HG03095 (cell line): ENCODE measurements around the gene MAGI1.

Experiments used
- ATAC-seq: cut with Tn5 transposase; IDR thresholded peaks from one replicate; pipeline ENCODE4 v1.9.1; 2021; ENCODE audit warnings: moderate library complexity; ENCODE audit not compliant: unreplicated experiment

MAGI1 gene

DNA sequence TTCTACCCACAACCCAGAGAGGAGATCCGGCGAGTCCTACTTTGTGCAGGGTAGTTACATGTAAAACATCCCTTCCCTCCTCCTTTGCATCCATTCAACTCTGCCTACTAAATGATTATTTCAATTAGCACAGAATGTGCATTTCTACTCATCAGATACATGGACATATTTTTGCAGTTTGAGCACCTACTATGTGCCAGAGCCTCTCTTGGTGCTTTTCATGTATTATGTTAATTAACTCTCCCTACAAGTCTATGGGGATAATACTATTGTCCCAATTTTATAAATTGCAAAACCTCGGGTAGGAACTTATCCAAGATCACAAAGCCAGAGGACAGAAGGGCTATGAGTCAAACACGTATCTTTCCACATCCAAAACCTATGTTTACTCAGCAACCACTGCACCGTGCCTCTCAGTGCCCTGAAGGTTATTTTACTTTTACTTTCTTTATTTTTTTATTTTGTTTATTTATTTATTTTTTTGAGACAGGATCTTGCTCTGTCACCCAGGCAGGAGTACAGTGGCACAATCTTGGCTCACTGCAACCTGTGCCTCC lies 432.8 kb downstream of the MAGI1 start:
- no peak for ATAC-seq

DNA sequence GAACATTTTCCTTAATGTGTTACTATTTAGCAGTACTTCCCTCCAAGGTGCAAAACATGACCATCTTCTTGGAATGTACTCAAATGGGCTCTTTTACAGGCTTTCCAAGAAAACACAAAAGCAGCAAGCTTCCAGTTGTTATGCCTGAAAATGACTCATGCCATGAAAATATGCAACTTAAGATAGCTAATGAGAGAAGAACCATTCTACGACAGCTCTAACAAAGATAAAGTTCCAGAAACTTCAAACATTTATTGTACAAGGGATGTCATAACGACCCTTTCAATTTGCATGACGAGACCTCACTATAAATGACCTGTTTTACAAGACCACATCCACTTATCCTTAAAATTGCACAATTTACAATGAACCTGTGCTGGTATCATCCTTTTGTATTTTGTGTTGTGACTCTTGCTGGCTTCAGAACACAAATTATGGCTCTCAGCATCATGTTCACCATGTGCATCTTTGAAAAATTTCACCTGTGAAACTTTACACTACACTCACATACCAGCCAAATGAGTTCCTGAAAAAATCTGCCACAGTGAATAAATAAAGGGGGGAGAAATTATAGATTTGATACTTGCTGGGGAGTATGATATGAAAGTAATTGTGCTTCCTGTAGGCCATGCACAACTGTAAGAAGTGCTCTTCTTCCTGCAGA lies 433.7 kb downstream of the MAGI1 start:
- no peak for ATAC-seq

DNA sequence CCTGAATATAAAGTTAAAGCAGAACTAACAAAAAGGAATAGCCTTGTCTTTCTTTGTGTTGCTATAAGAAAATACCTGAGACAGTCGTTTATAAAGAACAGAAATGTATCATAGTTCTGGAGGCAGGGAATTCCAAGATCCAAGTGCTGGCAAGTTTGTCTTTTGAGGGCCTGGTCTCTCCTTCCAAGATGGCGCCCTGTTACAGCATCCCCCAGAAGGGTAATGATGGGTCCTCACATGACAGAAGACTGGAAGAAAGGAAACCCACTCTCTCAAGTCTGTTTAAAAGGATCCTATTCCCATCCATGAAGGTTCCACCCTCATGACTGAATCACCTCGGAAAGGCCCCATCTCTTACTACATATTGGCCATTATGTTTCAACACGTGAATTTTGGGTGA lies 435.1 kb downstream of the MAGI1 start:
- ATAC-seq, result no peak

DNA sequence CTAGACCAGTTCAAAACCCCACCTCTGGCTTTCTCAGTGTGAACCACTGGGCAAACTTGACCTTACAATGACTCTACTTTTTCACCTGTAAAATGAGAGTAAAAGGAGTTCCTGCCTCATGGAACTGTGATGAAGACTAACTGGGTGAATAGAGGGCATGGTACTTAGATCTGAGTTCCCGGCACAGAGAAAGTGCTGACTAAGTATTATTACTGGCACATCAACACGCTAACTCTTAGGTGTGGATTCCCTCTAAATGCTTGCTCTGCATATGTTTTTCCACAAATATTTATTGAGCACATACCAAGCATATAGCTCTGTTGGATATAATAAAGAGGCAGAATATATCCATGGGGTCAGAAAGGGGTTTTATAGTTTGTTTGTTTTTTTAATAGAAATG lies 437.8 kb downstream of the MAGI1 start:
- ATAC-seq, result no peak

DNA sequence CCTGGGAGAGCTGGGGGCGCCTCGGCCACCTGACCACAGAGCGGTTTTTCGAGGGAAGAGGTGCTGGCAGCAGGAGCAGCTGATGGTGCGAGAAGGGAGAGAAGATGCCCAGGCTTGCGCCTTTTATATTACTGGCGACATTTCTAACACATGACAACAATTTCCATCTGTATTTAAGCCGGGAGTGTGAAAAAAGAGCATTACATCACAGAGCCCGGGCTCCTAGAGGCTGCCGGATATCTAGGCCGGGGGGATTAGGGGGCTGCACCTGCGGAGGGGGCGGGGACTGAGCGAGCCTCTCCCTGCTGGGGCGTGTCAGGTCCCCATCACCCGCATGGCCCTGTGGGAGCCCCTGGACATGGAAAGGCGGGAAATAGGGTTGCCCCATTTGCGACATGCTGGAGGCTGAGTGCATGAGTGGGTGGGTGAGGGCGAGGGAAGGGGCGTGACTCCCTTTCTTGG lies 440.7 kb downstream of the MAGI1 start:
- ATAC-seq, result no peak

DNA sequence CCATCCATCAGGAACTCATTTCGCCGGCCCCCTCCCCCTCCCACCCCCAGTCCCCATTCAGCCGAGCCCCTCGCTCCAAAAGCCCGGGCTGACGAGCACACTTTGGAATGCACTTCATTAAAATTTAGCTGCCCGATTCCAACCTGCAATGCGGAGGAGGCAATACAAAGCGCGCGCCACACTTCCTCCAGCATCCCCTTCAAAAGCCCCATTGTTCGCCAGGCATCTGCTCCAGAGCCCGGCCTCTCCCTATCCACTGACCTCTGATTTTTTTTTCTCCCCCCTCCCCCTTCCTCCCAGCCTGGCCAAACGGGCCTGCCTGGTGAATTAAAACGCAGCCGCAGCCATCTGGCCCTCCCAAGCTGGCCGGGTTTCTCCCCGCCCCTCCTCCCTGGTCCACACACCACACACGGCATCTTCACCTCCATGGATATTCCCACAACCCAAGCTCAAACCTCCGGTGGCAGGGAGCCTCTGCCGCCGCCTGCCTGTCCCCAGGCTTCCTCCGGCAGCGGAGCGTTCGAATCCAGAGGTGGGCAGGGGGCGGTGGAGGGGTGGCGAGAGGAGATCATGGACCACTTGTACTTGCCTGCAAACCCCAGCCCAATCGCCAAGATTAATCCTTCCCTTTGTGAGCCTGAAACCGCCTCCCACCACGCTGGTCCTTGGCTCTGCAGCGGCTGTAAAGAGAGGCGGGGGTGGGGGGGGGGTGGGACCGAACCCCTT lies 441.3 kb downstream of the MAGI1 start:
- no peak for ATAC-seq

DNA sequence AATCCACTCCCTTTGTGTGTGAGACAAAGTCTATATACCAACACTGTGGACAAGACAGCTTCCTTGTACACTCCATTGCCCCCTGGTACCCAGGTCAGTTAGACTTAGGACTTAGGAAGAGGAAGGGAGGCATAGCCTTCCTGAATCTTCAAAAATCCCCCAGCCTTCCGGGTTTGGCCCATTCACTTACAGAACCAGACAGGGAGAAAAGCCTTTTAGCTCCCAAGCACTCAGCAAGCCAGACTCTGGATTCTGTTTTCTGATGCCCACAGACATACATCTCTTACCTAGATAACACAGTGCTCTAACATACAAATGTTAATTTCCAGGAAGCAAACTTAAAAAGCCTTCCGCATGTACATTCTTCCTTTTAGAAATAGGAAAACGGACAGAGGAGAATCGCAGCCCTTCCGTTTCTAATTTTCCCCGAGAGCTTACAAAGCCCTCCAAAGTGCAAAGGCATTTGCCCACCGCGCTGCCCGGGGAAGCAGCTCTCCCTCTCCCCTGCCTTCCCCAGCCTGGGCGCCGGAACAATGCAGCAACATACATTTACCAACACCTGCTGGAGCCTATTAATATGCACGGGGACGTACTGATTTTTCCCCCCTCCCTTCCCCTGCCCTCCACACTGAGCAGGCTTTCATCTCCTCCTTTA lies 442.0 kb downstream of the MAGI1 start:
- ATAC-seq, result no peak

DNA sequence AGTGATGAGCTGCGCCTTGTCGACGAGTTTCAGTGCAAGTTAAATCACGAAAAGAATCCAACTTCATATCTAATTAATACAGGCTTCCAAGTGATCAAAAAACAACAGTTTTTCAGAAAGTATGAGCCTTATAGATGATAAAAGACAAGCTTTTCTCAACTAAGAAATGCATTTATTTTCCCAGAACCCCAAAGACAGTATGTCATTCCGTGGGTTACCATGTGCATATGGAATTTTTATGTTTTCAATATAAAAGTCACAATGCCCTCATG lies 442.8 kb downstream of the MAGI1 start:
- no peak for ATAC-seq

DNA sequence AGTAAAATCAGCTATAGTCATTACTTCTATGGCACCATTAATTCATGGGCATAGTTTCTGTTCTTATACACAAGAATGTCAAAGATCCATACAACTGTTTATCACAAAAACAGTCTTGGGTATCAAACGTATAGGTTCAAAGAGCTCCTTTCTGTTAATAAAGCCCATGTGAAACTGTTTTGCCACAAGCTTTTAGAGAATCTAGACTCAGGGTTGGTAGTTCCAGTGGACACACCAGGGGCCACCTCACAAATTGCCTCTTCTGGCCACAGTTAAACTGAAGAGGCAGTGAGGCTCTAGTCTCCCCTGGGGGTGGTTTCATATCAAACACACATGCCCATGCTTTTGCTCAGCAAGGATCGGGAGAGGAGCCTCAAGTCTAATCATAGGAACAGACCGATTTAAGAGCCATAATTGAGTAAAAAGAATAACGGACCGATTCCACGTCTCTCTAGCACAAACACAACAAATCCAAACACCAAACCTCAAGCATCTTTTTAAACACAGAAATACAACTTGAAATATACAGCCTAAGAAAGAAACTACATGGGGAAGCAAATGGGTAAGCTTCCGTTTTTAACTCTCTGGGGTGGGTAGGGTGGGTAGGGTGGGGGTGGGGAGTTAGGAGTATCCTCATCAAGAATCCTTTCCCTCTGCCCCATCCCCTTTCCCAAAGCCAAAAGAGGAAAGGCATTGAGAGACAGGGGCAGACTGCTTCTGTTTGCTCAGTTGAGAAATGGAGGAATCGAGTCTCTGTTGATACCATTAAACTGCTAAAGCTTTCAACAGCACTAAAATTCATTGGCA lies 443.3 kb downstream of the MAGI1 start:
- no peak for ATAC-seq

DNA sequence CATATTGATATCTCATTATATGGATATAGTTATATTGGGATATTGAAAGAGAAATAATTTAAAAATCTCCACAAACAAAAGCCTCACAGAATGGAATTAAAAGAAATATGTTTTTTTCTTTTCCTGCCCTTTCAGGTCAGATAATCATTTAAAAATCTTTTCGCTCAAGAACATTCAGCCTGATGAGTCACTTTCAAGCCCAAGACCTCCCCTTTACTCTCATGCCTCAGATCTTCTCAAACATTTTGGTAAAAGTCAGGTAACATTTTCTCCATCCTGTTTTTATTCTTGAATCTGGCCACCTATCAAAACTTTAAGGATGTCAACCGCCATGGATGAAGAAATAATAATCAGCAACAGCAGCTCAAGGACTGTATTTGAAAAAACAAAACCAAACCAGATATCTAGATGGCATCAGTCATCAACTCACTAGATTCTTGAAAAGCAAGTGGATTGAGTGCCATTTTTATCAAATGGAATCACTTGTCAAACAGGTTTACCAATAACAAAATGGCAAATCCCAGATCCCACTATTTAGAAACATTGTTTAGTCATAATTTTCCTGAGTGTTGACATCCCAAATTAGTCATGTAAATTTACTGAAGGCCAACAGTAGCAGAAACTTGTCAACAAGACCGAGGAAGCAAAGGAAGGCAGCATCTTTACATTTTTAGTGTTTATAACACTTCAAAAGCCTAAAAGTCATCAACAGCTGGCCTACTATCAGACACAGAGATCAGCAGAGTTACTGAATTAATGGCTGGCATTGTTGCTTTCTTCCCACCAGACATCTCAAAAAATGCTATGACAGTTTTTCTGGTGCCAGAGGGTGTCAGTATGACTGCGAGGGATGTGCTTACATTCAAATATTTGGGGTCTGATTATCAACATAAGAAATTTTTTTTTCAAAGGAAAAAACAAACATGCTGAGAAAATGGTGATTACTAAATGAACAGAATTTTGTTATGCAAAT lies 444.7 kb downstream of the MAGI1 start:
- no peak for ATAC-seq

DNA sequence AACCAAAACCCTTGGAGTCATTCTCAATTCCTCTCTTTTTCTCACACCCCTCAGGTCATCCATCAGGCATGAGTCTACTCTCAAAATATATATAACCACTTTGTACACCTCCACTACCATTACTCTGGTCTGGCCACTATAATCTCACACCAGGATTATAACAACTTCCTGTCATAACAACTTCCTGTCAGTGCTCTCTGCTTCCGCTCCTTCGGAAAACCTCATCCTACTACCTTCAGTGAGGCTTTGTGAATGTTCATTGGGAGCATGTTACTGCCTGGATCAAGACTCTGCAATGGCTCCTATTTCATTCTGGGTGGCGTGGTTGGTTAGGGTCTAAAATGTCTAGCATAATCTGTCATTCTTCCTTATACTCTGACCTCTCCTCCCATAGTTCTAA lies 447.4 kb downstream of the MAGI1 start:
- no peak for ATAC-seq

DNA sequence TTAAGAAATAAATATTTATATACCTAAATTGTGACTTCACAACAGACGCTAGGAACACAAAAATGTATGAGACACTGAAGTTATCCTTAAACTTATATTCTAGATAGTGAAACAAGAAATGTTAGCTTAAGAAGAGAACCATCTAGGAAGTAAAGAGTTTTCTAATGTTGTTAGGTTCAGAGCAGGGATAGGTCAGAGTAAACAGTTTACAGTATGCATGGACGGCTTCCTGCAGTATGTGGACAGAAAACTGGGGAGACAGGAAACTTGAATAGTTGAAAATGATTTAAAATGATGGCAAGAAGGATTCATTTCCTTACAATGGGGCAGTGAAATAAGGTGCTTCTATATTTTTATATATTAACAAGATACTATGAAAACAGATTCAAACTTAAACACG lies 449.8 kb downstream of the MAGI1 start:
- no peak for ATAC-seq

DNA sequence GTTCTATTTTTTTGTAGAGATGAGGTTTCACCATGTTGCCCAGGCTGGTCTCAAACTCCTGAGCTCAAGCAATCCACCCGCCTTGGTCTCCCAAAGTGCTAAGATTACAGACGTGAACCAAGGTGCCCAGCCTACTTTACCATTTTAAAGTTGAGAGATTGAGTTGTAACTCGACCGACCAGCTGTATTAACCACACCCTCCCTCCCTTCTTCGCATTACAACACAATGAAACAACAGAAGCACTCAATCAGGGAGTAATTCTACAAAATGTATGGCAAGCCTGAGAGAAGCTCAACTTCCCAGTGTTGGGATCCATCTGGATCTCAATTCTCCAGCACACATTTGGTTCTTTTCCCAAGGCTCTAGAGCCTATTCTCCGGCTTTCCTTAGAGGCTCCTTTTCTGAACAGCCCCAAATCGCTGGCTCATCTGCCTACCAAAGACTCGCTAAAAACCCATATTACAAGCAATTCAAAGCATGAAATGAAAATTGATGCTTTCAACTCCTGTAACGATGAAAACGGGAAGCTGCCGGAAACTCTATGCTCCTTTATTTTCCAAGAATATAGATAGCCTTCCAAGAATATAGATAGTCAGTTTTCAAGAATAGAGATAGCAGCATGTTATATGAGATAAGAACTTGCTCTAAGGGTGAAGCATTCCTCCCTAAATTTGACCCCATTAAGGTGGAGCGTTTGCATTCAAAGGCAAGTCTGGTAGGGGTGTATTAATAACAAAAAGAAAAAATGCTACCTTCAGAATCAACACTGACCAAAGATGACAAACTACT lies 450.9 kb downstream of the MAGI1 start:
- ATAC-seq, result no peak

DNA sequence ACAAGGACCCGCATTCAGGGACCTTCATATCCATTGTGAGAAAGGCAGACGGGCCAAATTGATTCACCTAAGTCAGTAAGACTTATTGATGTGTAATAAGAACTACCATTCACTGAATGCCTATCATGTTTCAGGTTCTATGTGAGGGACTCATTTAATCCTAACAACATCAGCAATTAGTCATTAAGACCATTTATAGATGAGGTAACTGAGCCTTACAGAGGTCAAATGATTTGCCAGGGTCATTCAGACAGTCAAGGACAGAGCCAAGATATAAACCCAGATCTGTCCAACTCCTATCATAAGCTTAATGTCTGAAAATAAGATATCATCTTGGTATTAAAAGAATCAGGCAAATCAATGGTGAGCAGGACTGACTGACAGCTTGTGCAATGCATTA lies 453.8 kb downstream of the MAGI1 start:
- no peak for ATAC-seq

DNA sequence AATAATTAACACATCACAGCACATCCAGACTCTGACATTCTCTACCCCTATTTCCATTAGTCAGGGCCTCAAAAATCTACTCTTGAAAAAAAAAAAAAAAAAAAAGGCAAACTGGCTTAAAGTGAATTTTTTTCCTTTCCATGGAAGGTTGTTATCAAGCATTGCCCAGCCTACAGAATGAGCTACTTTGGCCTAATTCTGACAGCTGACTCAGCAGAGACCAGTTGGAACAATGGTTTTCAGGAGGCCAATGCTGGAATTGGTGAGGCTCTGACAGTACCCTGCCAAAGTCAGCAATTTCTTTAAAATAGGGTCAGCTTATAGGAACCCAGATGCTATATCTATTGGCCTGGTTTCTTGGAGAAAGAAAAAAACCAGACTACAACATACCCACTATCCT lies 454.7 kb downstream of the MAGI1 start:
- ATAC-seq, result no peak

DNA sequence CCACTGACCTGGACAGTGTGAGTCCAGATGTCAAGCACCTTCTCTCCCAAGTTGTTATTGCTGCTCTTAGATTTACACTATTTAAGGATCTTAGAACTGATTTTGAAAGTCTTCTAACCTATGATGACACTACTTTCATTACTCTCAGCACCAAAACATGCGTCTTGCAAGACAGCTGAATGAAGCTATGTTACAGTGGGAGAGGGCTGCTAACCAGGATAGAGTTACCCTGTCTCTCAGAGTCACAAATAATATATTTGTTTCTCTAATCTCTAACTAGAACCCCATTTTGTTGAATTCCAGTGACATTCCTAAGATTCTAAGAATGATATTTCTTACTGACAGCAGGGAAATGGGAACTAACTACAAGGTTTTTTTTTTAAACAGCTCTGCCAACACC lies 455.5 kb downstream of the MAGI1 start:
- no peak for ATAC-seq

DNA sequence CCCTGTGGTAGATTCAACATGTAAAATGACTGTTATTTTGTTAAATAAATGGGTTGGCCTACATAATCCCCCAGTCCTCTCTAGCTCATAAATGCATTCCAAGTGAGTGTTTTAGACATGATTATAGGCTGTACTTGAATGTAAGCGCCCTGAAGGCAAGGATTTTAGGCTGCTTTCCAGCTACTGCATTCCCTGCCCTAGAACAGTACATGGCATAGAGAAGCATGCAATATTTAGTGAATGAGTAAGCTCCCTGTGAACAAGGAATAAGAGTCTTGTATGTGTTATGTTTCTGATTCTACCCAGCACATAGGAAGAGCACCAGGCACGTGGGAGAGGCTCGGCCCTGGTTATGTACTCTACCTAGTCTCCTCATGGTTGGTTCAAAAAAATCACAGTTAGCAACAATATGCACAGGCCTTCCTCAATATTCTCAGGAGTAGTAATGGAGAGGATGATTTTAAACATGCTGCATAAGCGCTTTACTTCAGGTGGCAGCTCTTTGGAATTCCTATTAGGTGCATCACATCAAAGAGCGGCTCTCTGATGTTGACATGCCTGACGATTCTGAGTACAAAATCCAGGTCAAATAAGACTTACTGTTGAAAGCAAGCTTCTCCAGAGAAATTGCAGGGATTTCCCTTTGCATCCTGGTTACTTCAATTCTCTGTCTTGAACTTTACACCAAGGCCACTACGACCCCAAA lies 456.6 kb downstream of the MAGI1 start:
- no peak for ATAC-seq

DNA sequence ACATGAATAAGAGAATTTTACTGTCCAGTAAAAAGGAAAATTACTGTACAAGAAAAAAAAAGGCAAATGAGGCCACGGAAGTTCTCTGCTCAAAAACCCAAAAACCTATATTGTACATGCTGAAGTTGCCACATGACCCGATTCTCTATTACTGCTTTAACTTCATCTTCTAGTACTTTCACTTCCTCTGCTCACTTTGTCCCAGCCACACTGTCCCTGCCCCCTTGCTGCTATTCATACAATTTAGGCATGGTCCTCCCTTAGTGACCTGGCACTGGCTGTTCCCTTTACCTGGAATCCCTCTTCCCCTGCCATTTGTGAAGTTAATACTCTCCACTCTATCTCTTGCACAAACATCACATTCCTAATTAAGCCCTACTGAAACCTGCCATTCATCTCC lies 457.4 kb downstream of the MAGI1 start:
- ATAC-seq, result no peak

DNA sequence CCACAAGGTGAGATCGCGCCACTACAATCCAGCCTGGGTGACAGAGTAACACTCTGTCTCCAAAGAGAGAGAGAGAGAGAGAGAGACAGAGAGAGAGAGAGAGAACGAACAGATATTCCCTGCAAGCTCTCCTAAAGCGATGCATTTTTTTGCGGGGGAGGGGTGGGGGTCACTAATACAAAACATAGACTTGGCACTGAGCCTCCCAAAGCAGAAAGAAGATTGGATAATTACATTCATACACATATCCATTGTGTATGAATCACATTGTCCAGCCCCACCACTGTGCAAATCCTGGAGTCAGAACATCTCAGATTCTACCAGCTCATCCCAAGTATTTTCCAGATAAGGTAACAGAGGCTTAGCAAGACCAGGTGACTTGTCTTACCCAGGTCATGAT lies 459.9 kb downstream of the MAGI1 start:
- no peak for ATAC-seq
